Epithelial cell of esophagus (primary cell): ENCODE data around the gene SLC9A7.
A peak's percentile ranks its signal among the peaks of the same experiment; 100 is the strongest.

ENCODE experiments used
- DNase-seq: peaks from one replicate; pipeline ENCODE4 v3.0.0; 2010; ENCODE audit warnings: low read depth
- H3K4me3 ChIP-seq: 2 replicates; pipeline ENCODE4 v1.5.1; 2011; ENCODE audit warnings: mild to moderate bottlenecking, low read length, control low read depth
- TF ChIP-seq, protein P1 (sequence below): IDR thresholded peaks from 2 replicates; pipeline ENCODE4 v1.5.1; 2011; ENCODE audit warnings: low read depth, mild to moderate bottlenecking, low read length, control low read depth, inconsistent platforms; ENCODE audit not compliant: insufficient read depth; ENCODE audit errors: missing control alignments

The SLC9A7 gene

DNA sequence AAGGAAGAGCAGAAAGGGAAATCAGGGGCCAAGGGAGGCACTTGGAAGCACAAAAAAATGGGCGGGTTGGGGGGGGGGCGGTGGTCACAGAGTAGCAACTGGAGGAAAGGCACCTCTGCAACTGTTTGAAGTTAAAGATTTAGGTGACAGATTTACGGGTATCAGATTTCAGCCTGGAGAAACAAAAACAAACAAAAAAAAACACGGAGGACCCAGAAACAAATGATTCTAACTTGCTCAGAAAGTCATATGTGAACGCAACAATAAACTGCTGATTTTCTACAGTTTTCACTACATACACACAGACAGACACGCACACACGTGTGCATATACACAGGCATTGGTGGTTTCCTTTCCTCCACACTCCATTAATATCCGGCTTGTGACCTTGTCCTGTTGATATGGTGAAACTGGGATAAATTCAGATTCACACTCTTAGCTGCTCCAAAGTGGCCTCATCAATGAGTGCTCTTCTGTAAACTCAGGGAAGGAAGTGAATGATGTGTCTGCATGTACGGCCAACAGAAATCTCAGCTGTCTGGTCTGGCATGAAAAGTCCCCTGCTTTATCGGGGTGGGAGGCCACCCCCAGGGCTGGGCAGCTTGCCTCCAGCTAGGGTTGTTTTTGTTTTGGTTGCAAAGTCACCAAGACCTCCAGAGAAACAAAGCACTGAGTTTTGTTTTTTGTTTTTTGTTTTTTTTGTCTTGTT, 131.1 kb downstream of the SLC9A7 start:
- TF ChIP-seq, protein P1, sequence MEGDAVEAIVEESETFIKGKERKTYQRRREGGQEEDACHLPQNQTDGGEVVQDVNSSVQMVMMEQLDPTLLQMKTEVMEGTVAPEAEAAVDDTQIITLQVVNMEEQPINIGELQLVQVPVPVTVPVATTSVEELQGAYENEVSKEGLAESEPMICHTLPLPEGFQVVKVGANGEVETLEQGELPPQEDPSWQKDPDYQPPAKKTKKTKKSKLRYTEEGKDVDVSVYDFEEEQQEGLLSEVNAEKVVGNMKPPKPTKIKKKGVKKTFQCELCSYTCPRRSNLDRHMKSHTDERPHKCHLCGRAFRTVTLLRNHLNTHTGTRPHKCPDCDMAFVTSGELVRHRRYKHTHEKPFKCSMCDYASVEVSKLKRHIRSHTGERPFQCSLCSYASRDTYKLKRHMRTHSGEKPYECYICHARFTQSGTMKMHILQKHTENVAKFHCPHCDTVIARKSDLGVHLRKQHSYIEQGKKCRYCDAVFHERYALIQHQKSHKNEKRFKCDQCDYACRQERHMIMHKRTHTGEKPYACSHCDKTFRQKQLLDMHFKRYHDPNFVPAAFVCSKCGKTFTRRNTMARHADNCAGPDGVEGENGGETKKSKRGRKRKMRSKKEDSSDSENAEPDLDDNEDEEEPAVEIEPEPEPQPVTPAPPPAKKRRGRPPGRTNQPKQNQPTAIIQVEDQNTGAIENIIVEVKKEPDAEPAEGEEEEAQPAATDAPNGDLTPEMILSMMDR, result no peak
- no peak overlapping the region for H3K4me3 ChIP-seq
- no peak for DNase-seq

DNA sequence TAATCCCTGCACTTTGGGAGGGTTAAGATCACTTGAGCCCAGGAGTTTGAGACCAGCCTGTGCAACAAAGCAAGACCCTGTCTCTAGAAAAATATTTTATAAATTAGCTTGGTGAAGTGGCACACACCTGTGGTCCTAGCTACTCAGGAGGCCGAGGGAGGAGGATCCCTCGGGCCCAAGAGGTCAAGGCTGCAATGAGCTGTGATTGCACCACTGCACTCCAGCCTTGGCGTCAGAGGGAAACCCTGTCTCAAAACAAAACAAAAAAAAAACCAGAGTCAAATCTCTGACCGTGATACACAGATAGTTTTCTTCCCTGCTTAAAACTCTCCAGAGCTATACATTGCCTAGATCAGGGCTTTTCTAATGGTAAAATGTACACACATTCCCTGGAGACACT, 131.9 kb downstream of the SLC9A7 start:
- TF ChIP-seq, protein P1, result no peak
- no peak for DNase-seq
- H3K4me3 ChIP-seq, result no peak overlapping the region

DNA sequence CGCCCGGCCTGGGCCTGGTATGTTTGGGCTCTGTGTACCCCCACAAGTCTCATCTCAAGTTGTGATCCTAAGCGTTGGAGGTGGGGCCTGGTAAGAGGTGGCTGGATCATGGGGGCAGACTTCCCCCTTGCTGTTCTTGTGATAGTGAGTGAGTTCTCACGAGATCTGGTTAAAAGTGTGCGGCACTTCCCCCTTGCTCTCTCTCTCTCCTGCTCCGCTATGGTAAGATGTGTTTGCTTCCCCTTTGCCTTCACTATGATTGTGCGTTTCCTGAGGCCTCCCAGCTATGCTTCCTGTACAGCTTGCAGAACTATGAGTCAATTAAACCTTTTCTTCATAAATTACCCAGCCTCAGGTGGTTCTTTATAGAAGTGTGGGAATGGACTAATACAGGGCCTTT, 132.4 kb downstream of the SLC9A7 start:
- DNase-seq, result no peak
- TF ChIP-seq, protein P1, result no peak

DNA sequence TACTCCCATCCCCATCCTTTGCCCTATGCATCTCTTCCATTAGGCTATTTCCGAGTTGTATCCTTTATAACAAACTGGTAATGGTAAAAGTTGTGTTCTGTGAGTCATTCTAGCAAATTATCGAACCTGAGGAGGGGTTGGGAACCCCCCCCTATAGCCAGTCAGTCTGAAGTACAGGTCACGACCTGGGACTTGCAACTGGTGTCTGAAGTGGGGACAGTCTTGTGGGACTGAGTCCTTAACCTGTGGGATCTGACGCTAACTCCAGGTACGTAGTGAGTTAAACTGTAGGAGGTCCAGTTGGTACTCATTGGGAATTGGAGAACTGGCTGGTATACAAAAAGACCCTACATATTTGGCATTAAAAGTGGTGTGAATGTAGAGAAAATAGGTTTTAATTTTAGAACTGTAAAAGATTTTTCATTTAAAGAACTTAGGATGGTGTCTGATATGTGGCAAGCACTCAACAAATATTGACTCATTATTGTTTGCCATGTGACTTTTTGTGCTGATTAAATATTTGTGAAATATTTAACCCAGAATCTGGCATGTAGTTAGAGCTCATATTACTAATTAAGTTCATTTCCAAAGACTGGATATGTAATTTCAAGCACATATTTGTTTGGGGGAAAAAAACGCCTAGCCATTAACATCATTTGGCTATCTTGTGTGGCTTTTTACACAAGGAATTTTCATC, 134.7 kb downstream of the SLC9A7 start:
- TF ChIP-seq, protein P1, result no peak
- DNase-seq, result peak; percentile 11
- no peak overlapping the region for H3K4me3 ChIP-seq

More for the DNA sequence above, 132.4 kb downstream of the SLC9A7 start:
- no peak overlapping the region for H3K4me3 ChIP-seq

DNA sequence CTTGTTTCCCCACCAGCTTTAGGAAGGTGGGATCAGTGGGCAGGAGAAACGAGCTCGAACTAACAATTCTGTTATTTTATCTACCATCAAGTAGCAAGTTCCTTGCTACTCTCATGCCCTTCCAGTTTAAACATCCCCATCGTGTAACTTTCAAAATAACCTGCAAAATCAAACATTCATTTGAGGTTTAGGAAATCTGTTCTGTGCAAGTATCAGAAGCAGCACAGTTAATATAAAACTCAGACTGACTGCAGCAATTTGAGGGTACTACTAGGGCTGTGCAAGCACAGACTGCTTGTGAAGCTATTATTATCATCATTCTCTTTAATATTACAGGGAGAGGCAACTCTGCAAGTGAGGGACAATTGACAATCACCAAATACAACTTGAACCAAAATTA, 137.3 kb downstream of the SLC9A7 start:
- no peak overlapping the region for H3K4me3 ChIP-seq
- DNase-seq, result no peak
- TF ChIP-seq, protein P1, result no peak

DNA sequence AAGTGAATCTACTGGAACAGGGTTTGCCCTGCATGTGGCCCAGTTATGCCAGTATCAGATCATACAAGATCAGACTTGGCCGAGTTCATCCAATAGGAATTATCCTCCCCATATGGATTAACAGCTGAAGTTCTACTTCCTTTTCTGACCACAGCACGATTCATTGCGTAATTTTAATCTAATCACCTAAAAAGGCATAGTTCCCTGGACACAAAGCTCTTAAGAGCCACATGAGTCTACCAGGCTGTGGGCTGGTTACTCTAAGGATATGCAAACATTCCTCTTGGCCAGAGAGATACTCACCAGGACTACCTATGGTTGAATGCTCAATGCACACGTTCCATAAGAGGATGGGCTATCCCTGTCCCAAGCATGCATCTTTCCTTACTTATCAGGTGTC, 138.4 kb downstream of the SLC9A7 start:
- TF ChIP-seq, protein P1, result no peak
- no peak overlapping the region for H3K4me3 ChIP-seq
- peak; percentile 5 for DNase-seq

DNA sequence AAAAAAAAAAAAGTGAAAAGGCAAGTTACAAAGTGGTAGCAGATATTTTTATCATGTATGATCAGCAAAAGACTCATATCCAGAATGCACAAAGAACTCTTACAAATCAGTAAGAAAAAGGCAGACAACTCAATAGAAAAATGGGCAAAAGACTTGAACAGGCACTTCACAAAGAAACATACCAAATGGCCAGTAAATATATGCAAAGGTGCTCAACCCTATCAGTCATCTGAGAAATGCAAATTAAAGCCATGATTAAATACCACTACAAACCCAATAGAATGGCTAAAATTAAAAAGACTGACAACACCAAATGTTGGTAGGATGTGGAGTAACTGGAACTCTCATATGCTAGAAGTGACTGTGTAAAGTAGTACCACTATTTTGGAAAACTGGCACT, 140.0 kb downstream of the SLC9A7 start:
- H3K4me3 ChIP-seq, result no peak overlapping the region
- DNase-seq, result no peak
- TF ChIP-seq, protein P1, result no peak
